Uterus (tissue), 4 donors: ENCODE data around the gene BMP6. TPM values are rescaled to one million over a fixed set of nuclear protein-coding genes. Genes with fewer than 3 reads are reported as not detected.

Experiments
- DNase-seq, 2 donors: peaks; one replicate each; pipeline ENCODE4 v3.0.0-alpha.2; 2019 to 2020
- H3K27ac ChIP-seq, 2 donors: fragments of 200-600 bp; sonication (generic); 1 replicate in 1 of 2; 2 replicates in 1 of 2; pipeline ENCODE4 v1.5.1; 2016 to 2018
- H3K27me3 ChIP-seq, 2 donors: fragments of 200-600 bp; sonication (generic); one replicate each; pipeline ENCODE4 v1.5.1; 2018 to 2019; ENCODE audit warnings: control low read depth in 1 of 2
- H3K36me3 ChIP-seq, 2 donors: fragments of 200-600 bp; sonication (generic); one replicate each; pipeline ENCODE4 v1.5.1; 2019; ENCODE audit warnings: control low read depth in 1 of 2
- H3K4me1 ChIP-seq, 2 donors: fragments of 200-600 bp; sonication (generic); one replicate each; pipeline ENCODE4 v1.5.1; 2018 to 2019; ENCODE audit warnings: control low read depth in 1 of 2
- H3K4me3 ChIP-seq, 2 donors: fragments of 200-600 bp; sonication (generic); 1 replicate in 1 of 2; 2 replicates in 1 of 2; pipeline ENCODE4 v1.5.1; 2018 to 2019; ENCODE audit warnings: mild to moderate bottlenecking in 1 of 2
- H3K9me3 ChIP-seq, 2 donors: fragments of 200-600 bp; sonication (generic); one replicate each; pipeline ENCODE4 v1.5.1; 2019; ENCODE audit warnings: control low read depth in 1 of 2
- CTCF ChIP-seq, 4 experiments: fragments of 200-600 bp in 2 of 4; fragments of 450-650 bp in 2 of 4; sonication (generic) in 2 of 4; IDR thresholded peaks; one replicate each; pipeline ENCODE4 v1.5.1; 2016 to 2019; ENCODE audit warnings: antibody characterized with exemption in 4 of 4, mild to moderate bottlenecking in 2 of 4, moderate library complexity in 1 of 4
- POLR2A ChIP-seq, 2 donors: fragments of 450-650 bp; IDR thresholded peaks; one replicate each; pipeline ENCODE4 v1.6.1; 2016; ENCODE audit warnings: antibody characterized with exemption in 2 of 2, mild to moderate bottlenecking in 1 of 2, moderate library complexity in 1 of 2
- intact Hi-C: fragments of 100-400 bp; cut with DNase I; formaldehyde crosslinking; loops from one replicate; pipeline ENCODE4 v1.15.1; 2023; ENCODE audit warnings: low total_unique reads
- total RNA-seq, 4 donors: library from RNA; depleted of rRNA in 3 of 4; stranded (reverse); fragments of >200 nt in 3 of 4; gene quantifications; one replicate each; pipeline versions ENCODE4 v1.1.0 to v1.2.4, GENCODE V29; 2014 to 2023
- donor health status: DM: yes; HTN: yes; CAD: no.

The BMP6 gene
- total RNA-seq, 4 donors from 2014 or later: 2.2 to 8.5 (median 4.4) TPM

GRCh38 chr6:7728855-7729590, 3.1 kb downstream of the BMP6 start:
- Histone ChIP-seq H3K36me3 (no peaks in the 10 kb centered on the region), H3K4me3 (no peak overlapping the region), H3K9me3 (no peaks in the 10 kb centered on the region), H3K27ac (no peak overlapping the region), H3K4me1 (peaks cover 0 to 10% of the 10 kb centered on the region in 2 donors), H3K27me3 (peaks cover 0 to 23% of the 10 kb centered on the region in 2 donors)
- TF ChIP-seq POLR2A (IDR thresholded peaks at IDR 0.05) (no peak), CTCF (IDR thresholded peaks at IDR 0.05) (no peak)
- DNase-seq: no peak
- intact Hi-C loops: loop anchor here (5.0 to 10.0 kb wide), 2 partner anchors 178 to 266 kb away; no protein-coding TSS in a partner anchor

- no peak for TF ChIP-seq POLR2A (IDR thresholded peaks at IDR 0.05)
- TF ChIP-seq CTCF (IDR thresholded peaks at IDR 0.05): no peak
- Histone ChIP-seq H3K9me3 (no peaks in the 10 kb centered on the region), H3K36me3 (no peaks in the 10 kb centered on the region), H3K27ac (no peak overlapping the region), H3K27me3 (peaks cover 0 to 23% of the 10 kb centered on the region in 2 donors), H3K4me3 (no peak overlapping the region), H3K4me1 (peaks cover 0 to 10% of the 10 kb centered on the region in 2 donors)
- DNase-seq: no peak
- intact Hi-C loops: no loop called here
Measured at GRCh38 chr6:7730001-7730783, 4.3 kb downstream of the BMP6 start.

GRCh38 chr6:7730784-7731227, 4.9 kb downstream of the BMP6 start:
- H3K27me3 ChIP-seq: peaks cover 0 to 23% of the 10 kb centered on the region in 2 donors
- intact Hi-C loops: no loop called here
- DNase-seq: no peak
- H3K27ac ChIP-seq: no peak overlapping the region
- no peaks in the 10 kb centered on the region for H3K36me3 ChIP-seq
- H3K9me3 ChIP-seq: no peaks in the 10 kb centered on the region
- H3K4me1 ChIP-seq: peaks cover 0 to 10% of the 10 kb centered on the region in 2 donors
- H3K4me3 ChIP-seq: no peak overlapping the region
- TF ChIP-seq POLR2A (IDR thresholded peaks at IDR 0.05) (no peak), CTCF (IDR thresholded peaks at IDR 0.05) (no peak)

GRCh38 chr6:7731294-7731693, 5.4 kb downstream of the BMP6 start:
- no peaks in the 10 kb centered on the region for H3K9me3 ChIP-seq
- H3K36me3 ChIP-seq: no peaks in the 10 kb centered on the region
- H3K27me3 ChIP-seq: peaks cover 0 to 23% of the 10 kb centered on the region in 2 donors
- H3K27ac ChIP-seq: no peak overlapping the region
- no peak overlapping the region for H3K4me3 ChIP-seq
- H3K4me1 ChIP-seq: peaks cover 0 to 10% of the 10 kb centered on the region in 2 donors
- intact Hi-C loops: no loop called here
- DNase-seq: no peak
- TF ChIP-seq POLR2A (IDR thresholded peaks at IDR 0.05) (no peak), CTCF (IDR thresholded peaks at IDR 0.05) (no peak)

GRCh38 chr6:7732228-7732627, 6.3 kb downstream of the BMP6 start:
- TF ChIP-seq POLR2A (IDR thresholded peaks at IDR 0.05) (no peak), CTCF (IDR thresholded peaks at IDR 0.05) (no peak)
- intact Hi-C loops: no loop called here
- peaks cover 0 to 10% of the 10 kb centered on the region in 2 donors for H3K4me1 ChIP-seq
- no peaks in the 10 kb centered on the region for H3K36me3 ChIP-seq
- DNase-seq: no peak
- H3K27ac ChIP-seq: no peak overlapping the region
- H3K9me3 ChIP-seq: no peaks in the 10 kb centered on the region
- H3K27me3 ChIP-seq: peaks cover 0 to 23% of the 10 kb centered on the region in 2 donors
- H3K4me3 ChIP-seq: no peak overlapping the region
